HG03159 (cell line): ENCODE data around the gene AVPR2.

Experiments used
- ATAC-seq: cut with Tn5 transposase; IDR thresholded peaks from one replicate; pipeline ENCODE4 v1.9.1; 2021; ENCODE audit warnings: mild to moderate bottlenecking, moderate library complexity; ENCODE audit not compliant: unreplicated experiment

AVPR2 gene

GRCh38 chrX:153930011-153930910 lies 25.8 kb downstream of the AVPR2 start:
- ATAC-seq = no peak

DNA sequence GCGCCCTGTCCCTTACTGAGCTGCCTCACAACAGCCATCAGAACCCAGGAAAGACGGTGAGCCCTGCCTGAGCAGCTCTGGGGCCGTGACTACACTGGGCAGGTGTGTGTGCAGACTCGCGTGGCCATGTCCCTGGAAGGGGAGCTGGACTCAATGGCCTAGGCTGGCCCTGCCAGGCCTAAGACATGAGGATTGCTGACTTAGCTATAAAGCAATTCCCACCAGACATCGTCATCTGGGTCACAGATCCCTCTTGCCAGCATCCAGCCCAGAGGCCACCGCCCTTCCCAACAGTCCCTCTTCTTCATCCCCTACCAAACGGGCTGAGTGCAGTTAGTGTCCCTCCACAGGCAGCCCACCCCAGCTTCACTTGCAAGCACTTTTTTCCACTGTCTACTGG lies 26.7 kb downstream of the AVPR2 start:
- ATAC-seq = no peak

GRCh38 chrX:153931748-153932147 lies 27.3 kb downstream of the AVPR2 start:
- no peak for ATAC-seq

DNA sequence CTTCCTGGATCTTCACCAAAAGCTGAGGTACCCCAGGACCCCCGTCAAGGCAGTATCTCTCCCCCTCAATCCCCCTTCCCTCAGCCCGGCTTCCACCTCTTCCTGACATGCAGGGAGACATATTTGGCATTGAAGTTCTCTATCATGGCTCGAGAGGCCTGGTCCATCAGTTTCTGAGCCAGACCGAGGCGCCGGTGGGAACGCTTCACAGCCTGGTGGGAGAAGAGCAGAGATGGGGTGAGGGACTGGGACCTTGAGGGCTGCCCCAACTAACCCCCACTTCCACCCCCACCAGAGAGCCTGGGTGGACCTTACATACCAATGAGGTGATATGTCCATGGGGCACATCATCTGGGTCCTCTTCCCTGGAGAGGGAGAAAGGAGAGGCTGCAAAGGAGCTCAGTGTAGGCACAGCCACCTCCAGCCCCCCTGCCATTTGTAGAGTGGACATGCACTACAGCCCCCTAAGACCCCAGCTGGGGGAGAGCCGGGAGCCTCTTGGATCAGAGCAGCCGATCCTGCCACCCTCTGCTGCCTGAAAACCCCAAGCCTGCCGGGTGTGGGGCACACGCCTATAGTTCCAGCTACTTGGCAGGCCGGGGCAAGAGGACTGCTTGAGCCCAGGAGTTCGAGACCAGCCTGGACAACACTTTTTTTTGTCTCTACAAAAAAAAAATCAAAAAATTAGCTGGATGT lies 27.9 kb downstream of the AVPR2 start:
- ATAC-seq = no peak

DNA sequence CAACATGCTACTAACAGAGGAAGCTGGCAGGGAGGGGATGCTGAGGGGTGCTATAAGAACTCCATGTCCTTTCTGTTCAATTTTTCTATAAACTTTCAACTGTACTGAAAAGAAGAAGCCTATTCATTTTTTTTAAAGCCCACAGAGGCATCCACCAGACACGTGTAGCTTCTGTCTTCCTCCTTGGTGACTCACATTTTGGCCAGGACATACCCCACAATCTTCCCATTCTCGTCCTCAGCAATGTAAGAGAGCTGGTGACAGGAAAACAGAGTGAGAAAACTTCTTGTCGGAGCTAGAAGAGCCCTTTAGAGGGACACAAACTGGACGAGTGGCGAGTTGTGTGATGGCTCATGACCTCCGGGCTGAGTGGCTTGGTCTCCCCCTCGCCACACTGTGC lies 29.3 kb downstream of the AVPR2 start:
- ATAC-seq = no peak

DNA sequence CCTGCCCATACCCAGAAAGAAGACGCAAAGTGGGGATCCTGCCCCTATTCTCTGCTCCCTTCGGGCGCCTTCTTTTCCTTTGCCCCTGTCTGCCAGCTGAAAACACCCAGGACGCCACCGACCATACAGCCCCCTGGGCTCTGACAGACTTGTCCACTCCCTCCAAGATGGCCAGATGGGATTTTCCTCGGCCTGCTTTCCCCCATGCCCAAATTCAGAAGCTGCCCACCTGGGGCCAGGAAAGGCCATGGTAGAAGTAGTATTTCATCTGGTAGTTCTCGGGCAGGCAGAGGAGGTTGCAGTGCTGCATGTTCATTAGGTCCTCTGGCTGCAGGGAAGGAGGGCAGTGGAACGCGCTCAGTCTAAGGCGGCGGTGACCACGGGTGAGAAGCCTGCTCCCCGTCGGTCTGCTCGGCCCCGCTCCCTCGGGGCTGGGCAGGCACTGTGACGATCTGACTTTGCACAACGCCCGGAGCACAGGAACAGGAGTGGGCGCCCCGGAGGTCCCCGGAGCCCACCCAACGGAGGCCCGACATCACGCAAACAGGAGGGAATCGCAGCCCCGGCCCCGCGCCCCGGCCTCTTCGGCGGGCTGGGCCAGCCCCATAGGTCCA lies 29.8 kb downstream of the AVPR2 start:
- ATAC-seq = peak; percentile 11

DNA sequence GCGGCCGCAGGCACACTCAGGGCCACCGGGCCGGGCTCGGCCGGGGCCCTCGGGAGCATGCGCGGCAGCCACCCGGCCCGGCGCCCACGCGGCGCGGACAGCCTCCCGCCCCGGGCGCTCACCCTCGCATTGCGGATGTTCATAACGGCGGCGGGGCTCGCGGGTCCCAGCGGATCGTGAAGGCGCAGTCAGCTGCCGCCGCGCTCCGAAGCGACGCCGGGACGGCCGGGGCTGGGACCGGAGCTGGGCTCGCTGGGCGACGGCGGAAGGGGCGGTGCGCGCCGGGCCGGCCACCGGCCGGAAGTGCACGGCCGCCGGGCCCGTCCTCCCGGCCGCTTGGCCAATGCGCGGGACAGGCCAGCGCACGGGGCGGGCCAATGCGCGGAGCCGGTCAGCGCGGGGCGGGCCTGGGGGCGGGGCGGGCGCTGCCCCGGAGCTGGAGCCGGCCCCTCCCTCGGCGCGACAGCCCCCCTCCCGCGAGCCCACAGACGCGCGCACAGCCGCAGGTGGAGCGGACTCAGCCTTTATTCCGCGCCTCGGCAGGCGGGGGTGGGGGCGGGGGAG lies 30.4 kb downstream of the AVPR2 start, which contains the start of gene NAA10:
TSS of gene NAA10 (minus strand) at position 276 of the 564 bp plus-strand sequence. CDS start at position 143, 133 bp downstream.
- ATAC-seq = peak; percentile 70

DNA sequence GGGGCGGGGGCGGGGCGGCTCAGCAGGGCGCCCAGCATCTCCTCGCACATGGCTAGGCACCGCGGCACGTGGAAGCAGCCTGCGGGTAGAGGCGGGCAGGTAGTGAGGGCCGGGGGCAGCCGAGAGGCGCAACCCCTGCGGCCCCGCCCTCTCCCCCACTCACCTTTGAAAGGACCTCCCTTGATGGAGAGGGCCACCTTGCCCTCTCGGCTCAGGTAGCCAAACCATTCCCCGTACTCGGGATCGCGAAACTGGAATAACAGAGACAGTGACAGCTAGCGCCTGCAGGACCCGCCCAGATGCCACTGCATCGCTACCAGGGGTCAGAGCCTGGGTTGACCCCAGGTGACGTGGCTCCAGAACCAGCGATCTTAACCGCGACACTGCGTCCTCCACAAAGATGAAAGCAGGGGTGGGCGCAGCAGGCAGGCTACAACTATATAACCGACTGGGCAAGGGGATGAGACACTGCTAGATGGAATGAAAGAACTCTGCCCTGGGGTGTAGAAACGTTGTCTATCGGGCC lies 30.9 kb downstream of the AVPR2 start:
- ATAC-seq = peak; percentile 11

DNA sequence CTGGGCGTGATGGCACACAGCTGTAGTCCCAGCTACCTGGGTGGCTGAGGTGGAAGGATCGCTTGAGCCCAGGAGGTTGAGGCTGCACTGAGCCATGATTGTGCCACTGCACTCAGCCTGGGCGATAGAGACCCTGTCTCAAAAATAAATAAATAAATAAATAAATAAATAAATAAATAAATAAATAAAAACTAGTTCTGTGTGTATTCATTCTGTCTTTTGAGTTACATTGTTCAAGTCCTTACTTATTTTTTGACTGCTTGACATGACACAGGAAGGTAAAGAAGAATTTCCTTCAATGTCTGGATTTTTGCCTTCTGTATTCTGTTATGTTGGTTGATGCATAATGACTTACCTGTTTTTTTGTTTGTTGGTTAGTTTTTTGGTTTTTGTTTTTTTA lies 32.6 kb downstream of the AVPR2 start:
- ATAC-seq = no peak

DNA sequence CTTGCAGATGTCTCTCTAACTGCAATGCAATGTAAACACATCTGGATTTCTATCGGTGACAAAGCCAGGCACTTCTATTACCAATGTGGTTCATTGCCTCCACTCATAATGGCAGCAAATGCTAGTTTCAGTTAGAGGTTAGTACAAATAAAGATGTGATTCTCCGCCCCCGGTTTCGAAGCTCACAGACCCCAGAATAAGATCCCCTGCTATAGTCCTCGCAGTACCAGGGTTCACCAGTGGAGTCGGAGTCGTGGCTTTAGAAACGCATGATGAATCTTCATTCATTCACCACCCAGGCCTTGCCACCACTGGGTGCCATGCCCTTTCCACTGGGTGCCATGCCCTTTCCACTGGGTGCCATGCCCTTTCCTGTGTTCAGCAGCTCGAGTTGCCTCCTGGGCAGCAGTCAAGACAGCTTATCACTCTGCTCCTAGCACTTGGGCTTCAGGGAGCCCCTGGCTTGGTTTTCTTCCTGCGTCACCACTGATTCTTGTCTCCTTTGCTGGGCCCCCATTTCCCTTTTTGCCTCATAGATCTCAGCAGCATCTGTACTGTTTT lies 33.8 kb downstream of the AVPR2 start:
- no peak for ATAC-seq

DNA sequence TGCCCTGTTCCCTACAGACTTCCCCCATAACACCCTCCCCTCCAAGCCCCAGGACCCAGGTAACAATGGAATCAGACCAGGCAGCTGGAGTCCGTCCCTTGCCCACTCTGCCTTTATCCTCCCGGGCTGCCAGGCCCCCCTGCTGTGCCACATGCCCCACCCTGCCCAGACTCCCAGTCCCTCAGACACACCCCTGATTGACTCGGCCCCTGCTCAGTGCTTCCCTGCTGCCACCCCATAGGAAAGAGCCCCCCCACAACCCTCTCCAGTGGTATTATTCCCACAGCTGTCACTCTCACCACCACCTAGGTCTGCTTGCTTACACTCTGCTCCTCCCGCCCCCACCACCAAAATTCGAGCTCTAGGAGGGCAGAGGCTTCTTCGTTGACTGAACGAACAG lies 35.1 kb downstream of the AVPR2 start:
- no peak for ATAC-seq

DNA sequence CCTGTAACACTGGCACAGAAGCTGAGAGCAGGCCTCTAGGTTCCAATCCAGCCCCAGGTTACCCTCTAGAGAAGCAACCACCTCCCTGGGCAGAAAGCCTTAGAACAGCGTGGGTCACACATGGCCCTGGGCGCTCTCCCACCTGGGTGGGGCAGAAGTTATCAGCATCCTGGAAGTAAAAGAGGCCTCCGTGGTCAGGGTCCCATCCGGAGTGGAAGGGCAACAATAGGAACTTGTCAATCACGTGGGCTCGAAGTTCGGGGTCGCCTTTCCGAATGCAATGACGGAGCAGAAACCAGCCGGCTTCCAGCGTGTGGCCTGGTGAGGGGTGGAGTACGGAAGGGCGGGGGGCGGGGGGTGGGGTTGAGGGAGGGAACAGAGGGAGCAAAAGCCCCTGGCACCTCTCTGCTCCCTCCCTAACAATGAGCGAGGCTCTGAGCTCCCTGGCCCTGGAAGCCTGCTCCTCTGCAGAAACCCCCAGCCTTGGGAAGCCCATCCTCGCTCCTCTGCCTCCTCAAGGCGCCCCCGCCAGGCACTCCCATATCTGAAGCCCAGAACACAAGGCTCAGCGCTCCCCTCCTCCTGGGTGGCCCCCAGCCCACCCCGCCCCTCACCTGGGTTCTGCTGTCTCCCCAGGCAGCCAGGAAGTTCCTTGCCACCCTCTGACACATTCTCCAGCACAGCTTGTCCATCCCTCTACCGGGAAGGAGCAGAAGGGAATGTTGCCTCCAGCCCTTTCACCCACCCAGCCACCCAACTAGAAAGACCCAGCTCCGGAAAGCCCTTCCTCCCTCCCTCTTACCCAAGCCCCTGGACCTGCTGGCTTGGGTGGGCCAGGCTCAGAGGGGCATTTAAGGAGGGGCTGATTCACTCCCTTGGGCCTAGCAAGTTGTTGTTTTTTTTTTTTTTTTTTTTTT lies 37.1 kb downstream of the AVPR2 start:
- no peak for ATAC-seq

DNA sequence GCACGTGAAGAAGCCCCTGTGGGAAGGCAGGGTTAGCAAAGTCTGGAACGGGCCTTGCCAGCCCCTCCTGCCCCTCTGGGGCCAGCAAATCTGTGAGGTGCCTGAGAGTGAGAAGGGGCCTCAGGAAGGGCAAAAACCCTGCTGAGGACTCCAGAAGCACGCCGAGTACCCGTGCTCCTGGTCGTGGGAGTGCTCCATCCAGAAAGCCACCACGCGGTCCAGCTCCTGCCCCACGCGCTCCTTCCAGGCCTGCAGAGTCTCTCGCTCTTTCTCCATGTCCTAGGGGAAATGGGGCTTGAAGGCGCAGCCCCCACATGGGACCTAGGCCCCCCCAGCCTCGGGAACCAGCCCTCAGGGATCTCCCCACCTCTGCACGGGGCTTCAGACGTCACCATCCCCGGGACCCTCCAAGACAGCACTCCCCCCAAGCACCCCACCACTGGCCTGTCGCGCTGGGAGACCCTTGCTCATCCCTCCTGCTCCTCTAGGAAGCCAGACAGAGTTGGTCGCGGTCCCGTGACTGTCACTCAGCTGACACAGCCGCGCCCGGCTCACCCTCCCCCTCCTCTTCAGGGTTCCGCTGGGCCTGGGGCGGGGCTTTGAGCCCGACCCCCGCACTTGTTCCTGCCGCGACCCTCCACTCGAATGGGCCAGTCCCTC lies 39.8 kb downstream of the AVPR2 start, which contains the start of gene RENBP:
TSS of gene RENBP (minus strand) at position 504 of the 660 bp plus-strand sequence. CDS start at position 471, 33 bp downstream.
- no peak for ATAC-seq

GRCh38 chrX:153944800-153945150 lies 40.3 kb downstream of the AVPR2 start:
- ATAC-seq = no peak

GRCh38 chrX:153945956-153946943 lies 41.8 kb downstream of the AVPR2 start:
- ATAC-seq = no peak

- peak; percentile 64 for ATAC-seq
Measured at GRCh38 chrX:153947009-153947769, 42.7 kb downstream of the AVPR2 start.

GRCh38 chrX:153948002-153948466 lies 43.6 kb downstream of the AVPR2 start:
- ATAC-seq = no peak
